ENCODE results near the gene PDE4B. TPM values are rescaled to one million over a fixed set of nuclear protein-coding genes. Genes with fewer than 3 reads are reported as not detected.

Gene PDE4B
- total and polyA plus RNA-seq, 2 of the 13 experiments (the other 11 are each of a cell fraction or from before 2014, with no cell fraction given): not detected

DNA sequence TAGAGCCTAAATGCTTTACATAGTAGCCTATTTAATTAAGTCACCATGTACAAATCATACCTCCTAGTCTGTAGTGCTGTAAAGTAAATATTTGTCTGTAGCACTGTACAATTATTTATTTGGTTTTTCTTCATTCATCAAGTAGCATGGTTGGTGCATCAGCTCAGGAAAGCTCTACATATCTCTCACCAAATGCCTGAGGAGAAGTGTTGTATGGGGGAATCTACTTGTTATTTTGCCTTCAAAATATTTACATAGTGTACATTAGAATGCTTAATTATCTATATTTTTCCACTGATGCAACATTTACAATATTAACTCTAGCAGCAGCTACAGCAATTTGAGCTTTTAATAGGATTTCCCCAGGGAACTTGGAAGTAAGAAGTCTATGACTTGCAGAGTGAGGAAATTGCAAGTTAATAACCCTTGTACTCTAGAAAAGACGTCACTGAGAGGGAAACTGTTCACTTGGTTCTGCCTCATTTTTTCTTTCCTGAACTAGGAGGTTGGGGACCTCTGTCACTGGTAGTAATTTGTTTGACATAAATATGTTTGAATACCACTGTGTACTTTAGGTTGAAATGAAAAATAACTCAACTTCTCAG lies 207.4 kb downstream of the PDE4B start:
- intact Hi-C loops (cut with micrococcal nuclease; ENCODE audit: unreplicated experiment) (no loop called here), in situ Hi-C loops (cut with HindIII; ENCODE audit: extremely low pct_ligation_motif_present, low pct_unique_long_range_greater_than_20kb) (no loop called here)
- ChIA-PET POLR2A (no interaction called here), CTCF (ENCODE audit: low intra/inter-chr PET ratio, low total read pairs) (no interaction called here)
- Histone ChIP-seq H3K4me1 (ENCODE audit: insufficient read depth, low read length) (no peaks in the 10 kb centered on the region), H4K20me1 (ENCODE audit: insufficient read depth, low read length) (no peaks in the 10 kb centered on the region), H3K4me3 (replicated peaks in 1 of 3; ENCODE audit: insufficient read depth in 1 of 3, low read depth in 2 of 3, low read length in 3 of 3) (no peak overlapping the region), H3K27ac (ENCODE audit: extremely low read length, insufficient read depth, low read length) (no peak overlapping the region), H2AFZ (ENCODE audit: low read length) (no peak overlapping the region), H3K9ac (ENCODE audit: insufficient read depth, low read depth, low read length) (no peak overlapping the region), H3K27me3 (ENCODE audit: control insufficient read depth in 1 of 2, insufficient read depth in 2 of 2, low read length in 2 of 2) (no peaks in the 10 kb centered on the region), H3K4me2 (ENCODE audit: low read depth, low read length) (no peak overlapping the region), H3K36me3 (replicated peaks in 1 of 2; ENCODE audit: control insufficient read depth in 1 of 2, insufficient read depth in 2 of 2, low read length in 2 of 2) (no peaks in the 10 kb centered on the region), H3K9me3 (ENCODE audit: low read length) (no peaks in the 10 kb centered on the region), H3K79me2 (ENCODE audit: insufficient read depth, low read length) (no peaks in the 10 kb centered on the region)
- BruUV-seq (replicated peaks): no TSS peak
- 0% methylated on average over 1 of the region's 1 CpG for WGBS (ENCODE audit: low lambda C conversion rate)
- ATAC-seq: no peak
- no peak for DNase-seq (ENCODE audit: low spot score)
- TF ChIP-seq JUND (CRISPR knock-in tag; IDR thresholded peaks at IDR 0.05): no peak
- TF ChIP-seq ZIK1 (CRISPR knock-in tag; IDR thresholded peaks at IDR 0.05; ENCODE audit: borderline replicate concordance, low read depth): no peak
- no peak for TF ChIP-seq ZNF891 (CRISPR knock-in tag; IDR thresholded peaks at IDR 0.05)
- no peak for TF ChIP-seq KLF15 (CRISPR knock-in tag; IDR thresholded peaks at IDR 0.05; ENCODE audit: borderline replicate concordance)
- no peak for TF ChIP-seq CREB1 (IDR thresholded peaks at IDR 0.05)
- TF ChIP-seq CREB1 (CRISPR knock-in tag; IDR thresholded peaks at IDR 0.05): no peak
- no peak for TF ChIP-seq ZNF33A (CRISPR knock-in tag; IDR thresholded peaks at IDR 0.05; ENCODE audit: borderline replicate concordance)
- no peak for TF ChIP-seq NR3C1 (CRISPR knock-in tag; IDR thresholded peaks at IDR 0.05)
- TF ChIP-seq, protein P1, sequence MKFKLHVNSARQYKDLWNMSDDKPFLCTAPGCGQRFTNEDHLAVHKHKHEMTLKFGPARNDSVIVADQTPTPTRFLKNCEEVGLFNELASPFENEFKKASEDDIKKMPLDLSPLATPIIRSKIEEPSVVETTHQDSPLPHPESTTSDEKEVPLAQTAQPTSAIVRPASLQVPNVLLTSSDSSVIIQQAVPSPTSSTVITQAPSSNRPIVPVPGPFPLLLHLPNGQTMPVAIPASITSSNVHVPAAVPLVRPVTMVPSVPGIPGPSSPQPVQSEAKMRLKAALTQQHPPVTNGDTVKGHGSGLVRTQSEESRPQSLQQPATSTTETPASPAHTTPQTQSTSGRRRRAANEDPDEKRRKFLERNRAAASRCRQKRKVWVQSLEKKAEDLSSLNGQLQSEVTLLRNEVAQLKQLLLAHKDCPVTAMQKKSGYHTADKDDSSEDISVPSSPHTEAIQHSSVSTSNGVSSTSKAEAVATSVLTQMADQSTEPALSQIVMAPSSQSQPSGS (CRISPR knock-in tag; IDR thresholded peaks at IDR 0.05): no peak
- TF ChIP-seq ELF4 (CRISPR knock-in tag; IDR thresholded peaks at IDR 0.05; ENCODE audit: borderline replicate concordance): no peak
- no peak for TF ChIP-seq NFIC (IDR thresholded peaks at IDR 0.05; ENCODE audit: low read length)
- no peak for TF ChIP-seq SMARCC2 (IDR thresholded peaks at IDR 0.05)
- no peak for FAIRE-seq

Measured in HepG2 (cell line).